ENCODE data around the gene SLC1A4. TPM values are rescaled to one million over a fixed set of nuclear protein-coding genes. Genes with fewer than 3 reads are reported as not detected.

The SLC1A4 gene
- total and polyA plus RNA-seq, 5 donors: 1.2 to 5.6 (median 3.6) TPM

- H3K9me3 ChIP-seq (ENCODE audit: control insufficient read depth, low read length): no peaks in the 10 kb centered on the region
- H3K4me1 ChIP-seq (ENCODE audit: control insufficient read depth, insufficient read depth, low read length): no peaks in the 10 kb centered on the region
- H3K27me3 ChIP-seq (ENCODE audit: control insufficient read depth, insufficient read depth): no peaks in the 10 kb centered on the region
- intact Hi-C loops (cut with DNase I): loop anchor here in 3 of 4 donors (2.0 to 5.0 kb wide), 2 partner anchors 123 to 124 kb away; no protein-coding TSS in a partner anchor
- DNase-seq: peak; percentile 86 to 92 (median 90)
- no peak overlapping the region for H3K4me3 ChIP-seq (ENCODE audit: low read length)
- ATAC-seq: peak; percentile 94 to 95
- H3K27ac ChIP-seq (ENCODE audit: low read length): no peak overlapping the region
- WGBS: 31% methylated on average over 13 of the region's 13 CpGs
These were observed 51.4 kb downstream of the SLC1A4 start for GRCh38 chr2:65040400-65041261.

GRCh38 chr2:65043001-65043400 is 53.8 kb downstream of the SLC1A4 start:
- no peak for DNase-seq
- H3K9me3 ChIP-seq (ENCODE audit: control insufficient read depth, low read length): no peaks in the 10 kb centered on the region
- no peaks in the 10 kb centered on the region for H3K27me3 ChIP-seq (ENCODE audit: control insufficient read depth, insufficient read depth)
- 53% methylated on average over 2 of the region's 2 CpGs for WGBS
- peak; percentile 14 to 58 for ATAC-seq
- H3K4me3 ChIP-seq (ENCODE audit: low read length): no peak overlapping the region
- no peaks in the 10 kb centered on the region for H3K4me1 ChIP-seq (ENCODE audit: control insufficient read depth, insufficient read depth, low read length)
- H3K27ac ChIP-seq (ENCODE audit: low read length): no peak overlapping the region
- intact Hi-C loops (cut with DNase I): loop anchor here in 1 of 4 donors (5.0 kb wide), 1 partner anchor 126 kb away; no protein-coding TSS in a partner anchor

GRCh38 chr2:65044097-65044735 is 55.0 kb downstream of the SLC1A4 start:
- Histone ChIP-seq H3K4me3 (ENCODE audit: low read length) (no peak overlapping the region), H3K27ac (ENCODE audit: low read length) (no peak overlapping the region), H3K27me3 (ENCODE audit: control insufficient read depth, insufficient read depth) (no peaks in the 10 kb centered on the region), H3K4me1 (ENCODE audit: control insufficient read depth, insufficient read depth, low read length) (no peaks in the 10 kb centered on the region), H3K9me3 (ENCODE audit: control insufficient read depth, low read length) (no peaks in the 10 kb centered on the region)
- 94% methylated on average over 7 of the region's 7 CpGs for WGBS
- no peak for DNase-seq
- ATAC-seq: no peak
- intact Hi-C loops (cut with DNase I): loop anchor here in 1 of 4 donors (5.0 kb wide), 1 partner anchor 127 kb away; no protein-coding TSS in a partner anchor

GRCh38 chr2:65045651-65046050 is 56.5 kb downstream of the SLC1A4 start:
- H3K27ac ChIP-seq (ENCODE audit: low read length): no peak overlapping the region
- ATAC-seq: no peak
- no peaks in the 10 kb centered on the region for H3K4me1 ChIP-seq (ENCODE audit: control insufficient read depth, insufficient read depth, low read length)
- 68% methylated on average over 10 of the region's 10 CpGs for WGBS
- intact Hi-C loops (cut with DNase I): no loop called here
- no peak for DNase-seq
- H3K9me3 ChIP-seq (ENCODE audit: control insufficient read depth, low read length): no peaks in the 10 kb centered on the region
- no peaks in the 10 kb centered on the region for H3K27me3 ChIP-seq (ENCODE audit: control insufficient read depth, insufficient read depth)
- H3K4me3 ChIP-seq (ENCODE audit: low read length): no peak overlapping the region

GRCh38 chr2:65046633-65047407 is 57.6 kb downstream of the SLC1A4 start:
- Histone ChIP-seq H3K27me3 (ENCODE audit: control insufficient read depth, insufficient read depth) (no peaks in the 10 kb centered on the region), H3K27ac (ENCODE audit: low read length) (no peak overlapping the region), H3K4me3 (ENCODE audit: low read length) (no peak overlapping the region), H3K4me1 (ENCODE audit: control insufficient read depth, insufficient read depth, low read length) (no peaks in the 10 kb centered on the region), H3K9me3 (ENCODE audit: control insufficient read depth, low read length) (no peaks in the 10 kb centered on the region)
- ATAC-seq (peak; percentile 77 to 79), DNase-seq (no peak)
- intact Hi-C loops (cut with DNase I): no loop called here
- whole genome bisulfite sequencing: 82% methylated on average over 11 of the region's 11 CpGs

- no peak for ATAC-seq
- H3K9me3 ChIP-seq (ENCODE audit: control insufficient read depth, low read length): no peaks in the 10 kb centered on the region
- H3K27ac ChIP-seq (ENCODE audit: low read length): no peak overlapping the region
- H3K4me3 ChIP-seq (ENCODE audit: low read length): no peak overlapping the region
- no peaks in the 10 kb centered on the region for H3K4me1 ChIP-seq (ENCODE audit: control insufficient read depth, insufficient read depth, low read length)
- no peak for DNase-seq
- intact Hi-C loops (cut with DNase I): no loop called here
- 83% methylated on average over 1 of the region's 1 CpG for WGBS
- H3K27me3 ChIP-seq (ENCODE audit: control insufficient read depth, insufficient read depth): no peaks in the 10 kb centered on the region
These were observed 59.9 kb downstream of the SLC1A4 start for GRCh38 chr2:65049010-65049639.

- intact Hi-C loops (cut with DNase I): no loop called here
- Histone ChIP-seq H3K27me3 (ENCODE audit: control insufficient read depth, insufficient read depth) (no peaks in the 10 kb centered on the region), H3K4me3 (ENCODE audit: low read length) (no peak overlapping the region), H3K9me3 (ENCODE audit: control insufficient read depth, low read length) (no peaks in the 10 kb centered on the region), H3K27ac (ENCODE audit: low read length) (no peak overlapping the region), H3K4me1 (ENCODE audit: control insufficient read depth, insufficient read depth, low read length) (no peaks in the 10 kb centered on the region)
- WGBS: 96% methylated on average over 3 of the region's 3 CpGs
- ATAC-seq (no peak), DNase-seq (no peak)
These were observed 61.7 kb downstream of the SLC1A4 start for GRCh38 chr2:65050931-65051330.

GRCh38 chr2:65053199-65053598 is 64.0 kb downstream of the SLC1A4 start:
- H3K4me1 ChIP-seq (ENCODE audit: control insufficient read depth, insufficient read depth, low read length): no peaks in the 10 kb centered on the region
- ATAC-seq (no peak), DNase-seq (no peak)
- intact Hi-C loops (cut with DNase I): no loop called here
- H3K27ac ChIP-seq (ENCODE audit: low read length): no peak overlapping the region
- no peak overlapping the region for H3K4me3 ChIP-seq (ENCODE audit: low read length)
- H3K27me3 ChIP-seq (ENCODE audit: control insufficient read depth, insufficient read depth): no peaks in the 10 kb centered on the region
- no peaks in the 10 kb centered on the region for H3K9me3 ChIP-seq (ENCODE audit: control insufficient read depth, low read length)
- 40% methylated on average over 1 of the region's 1 CpG for WGBS

- Histone ChIP-seq H3K27ac (ENCODE audit: low read length) (no peak overlapping the region), H3K4me1 (ENCODE audit: control insufficient read depth, insufficient read depth, low read length) (peaks cover 3% of the 10 kb centered on the region), H3K27me3 (ENCODE audit: control insufficient read depth, insufficient read depth) (no peaks in the 10 kb centered on the region), H3K4me3 (ENCODE audit: low read length) (peak overlapping the region; percentile 73), H3K9me3 (ENCODE audit: control insufficient read depth, low read length) (no peaks in the 10 kb centered on the region)
- ATAC-seq: no peak
- intact Hi-C loops (cut with DNase I): no loop called here
- DNase-seq: no peak
- WGBS: 82% methylated on average over 4 of the region's 4 CpGs
These were observed 65.7 kb downstream of the SLC1A4 start for GRCh38 chr2:65054749-65055421.

Measured in right cardiac atrium (tissue), 5 donors.